ENCODE measurements around the gene BST1.

Gene BST1

GRCh38 chr4:15677507-15677988 lies 25.3 kb upstream of the BST1 start:
- no peak for DNase-seq

- DNase-seq, result no peak
These were observed 21.8 kb upstream of the BST1 start for GRCh38 chr4:15681067-15681371.

- DNase-seq, result peak; percentile 100
These were observed 21.3 kb upstream of the BST1 start, which contains the start of gene FAM200B for GRCh38 chr4:15681372-15682241. FAM200B (plus strand) TSS chr4:15681827; CDS start chr4:15686978, 5,151 bp downstream.

GRCh38 chr4:15682242-15683142 lies 20.4 kb upstream of the BST1 start:
- no peak for DNase-seq

GRCh38 chr4:15683143-15683495 lies 19.7 kb upstream of the BST1 start:
- no peak for DNase-seq

- DNase-seq, result no peak
These were observed 18.4 kb upstream of the BST1 start for GRCh38 chr4:15684498-15684897.

GRCh38 chr4:15688051-15688450 lies 14.8 kb upstream of the BST1 start:
- DNase-seq, result no peak

GRCh38 chr4:15689540-15689939 lies 13.3 kb upstream of the BST1 start:
- DNase-seq, result no peak

- no peak for DNase-seq
These were observed 12.7 kb upstream of the BST1 start for GRCh38 chr4:15690020-15690809.

GRCh38 chr4:15691346-15692135 lies 11.3 kb upstream of the BST1 start:
- DNase-seq, result no peak

GRCh38 chr4:15692602-15693001 lies 10.3 kb upstream of the BST1 start:
- DNase-seq, result no peak

- DNase-seq, result no peak
These were observed 8.4 kb upstream of the BST1 start for GRCh38 chr4:15694431-15694830.

GRCh38 chr4:15695240-15695699 lies 7.6 kb upstream of the BST1 start:
- no peak for DNase-seq

- no peak for DNase-seq
These were observed 7.1 kb upstream of the BST1 start for GRCh38 chr4:15695729-15696128.

GRCh38 chr4:15696866-15697265 lies 6.0 kb upstream of the BST1 start:
- DNase-seq, result no peak

GRCh38 chr4:15703439-15703838 lies 574 bp downstream of the BST1 start:
- no peak for DNase-seq

- DNase-seq, result no peak
These were observed 1.3 kb downstream of the BST1 start for GRCh38 chr4:15704129-15704528.

- no peak for DNase-seq
These were observed 3.9 kb downstream of the BST1 start for GRCh38 chr4:15706646-15707362.

- DNase-seq, result no peak
These were observed 4.5 kb downstream of the BST1 start for GRCh38 chr4:15707363-15707715.

GRCh38 chr4:15711762-15712161 lies 8.9 kb downstream of the BST1 start:
- no peak for DNase-seq

- no peak for DNase-seq
These were observed 9.3 kb downstream of the BST1 start for GRCh38 chr4:15712214-15712613.

- no peak for DNase-seq
These were observed 11.3 kb downstream of the BST1 start for GRCh38 chr4:15714141-15714540.
